Activated CD4-positive, alpha-beta T cell treated with anti-CD3 and anti-CD28 coated beads, Interleukin-2, amount 50 U/mL, for 1 hour (primary cell): ENCODE results near the gene CLDN1.

Source experiments
- DNase-seq: peaks from one replicate; pipeline ENCODE4 v3.0.0-alpha.2; 2020

The CLDN1 gene

GRCh38 chr3:190330936-190331734 is 8.9 kb upstream of the CLDN1 start:
- DNase-seq: no peak

GRCh38 chr3:190326930-190327329 is 4.7 kb upstream of the CLDN1 start:
- no peak for DNase-seq

- no peak for DNase-seq
Measured at GRCh38 chr3:190326361-190326760, 4.1 kb upstream of the CLDN1 start.

- no peak for DNase-seq
Measured at GRCh38 chr3:190325923-190326322, 3.7 kb upstream of the CLDN1 start.

GRCh38 chr3:190323246-190323626 is 990 bp upstream of the CLDN1 start:
- DNase-seq: no peak

GRCh38 chr3:190322604-190323245 is 479 bp upstream of the CLDN1 start:
- DNase-seq: no peak

GRCh38 chr3:190320594-190321362 is 1.5 kb downstream of the CLDN1 start:
- DNase-seq: no peak

- DNase-seq: no peak
Measured at GRCh38 chr3:190319660-190320059, 2.6 kb downstream of the CLDN1 start.

- no peak for DNase-seq
Measured at GRCh38 chr3:190318666-190319065, 3.6 kb downstream of the CLDN1 start.

GRCh38 chr3:190314741-190315140 is 7.5 kb downstream of the CLDN1 start:
- DNase-seq: no peak

GRCh38 chr3:190309414-190309813 is 12.8 kb downstream of the CLDN1 start:
- DNase-seq: no peak

GRCh38 chr3:190308154-190308553 is 14.1 kb downstream of the CLDN1 start:
- no peak for DNase-seq

- no peak for DNase-seq
Measured at GRCh38 chr3:190307164-190307545, 15.1 kb downstream of the CLDN1 start.

- DNase-seq: no peak
Measured at GRCh38 chr3:190306513-190307163, 15.6 kb downstream of the CLDN1 start.

GRCh38 chr3:190306026-190306425 is 16.2 kb downstream of the CLDN1 start:
- DNase-seq: no peak

- no peak for DNase-seq
Measured at GRCh38 chr3:190305406-190305805, 16.8 kb downstream of the CLDN1 start.

GRCh38 chr3:190303884-190304283 is 18.4 kb downstream of the CLDN1 start:
- no peak for DNase-seq

GRCh38 chr3:190302212-190302867 is 19.9 kb downstream of the CLDN1 start:
- no peak for DNase-seq

GRCh38 chr3:190301591-190301990 is 20.7 kb downstream of the CLDN1 start:
- DNase-seq: no peak

- DNase-seq: no peak
Measured at GRCh38 chr3:190299969-190300368, 22.3 kb downstream of the CLDN1 start.

GRCh38 chr3:190294030-190294429 is 28.2 kb downstream of the CLDN1 start:
- no peak for DNase-seq

GRCh38 chr3:190293621-190294020 is 28.6 kb downstream of the CLDN1 start:
- no peak for DNase-seq
